ENCODE data around the gene SLC45A1. TPM values are rescaled to one million over a fixed set of nuclear protein-coding genes. Genes with fewer than 3 reads are reported as not detected.
A peak's percentile ranks its signal among the peaks of the same experiment; 100 is the strongest.

SLC45A1 gene
- total RNA-seq: under 1 TPM; 0.45 to 0.68 (median 0.52) TPM
- 0.43 TPM for total RNA-seq (2013)

DNA sequence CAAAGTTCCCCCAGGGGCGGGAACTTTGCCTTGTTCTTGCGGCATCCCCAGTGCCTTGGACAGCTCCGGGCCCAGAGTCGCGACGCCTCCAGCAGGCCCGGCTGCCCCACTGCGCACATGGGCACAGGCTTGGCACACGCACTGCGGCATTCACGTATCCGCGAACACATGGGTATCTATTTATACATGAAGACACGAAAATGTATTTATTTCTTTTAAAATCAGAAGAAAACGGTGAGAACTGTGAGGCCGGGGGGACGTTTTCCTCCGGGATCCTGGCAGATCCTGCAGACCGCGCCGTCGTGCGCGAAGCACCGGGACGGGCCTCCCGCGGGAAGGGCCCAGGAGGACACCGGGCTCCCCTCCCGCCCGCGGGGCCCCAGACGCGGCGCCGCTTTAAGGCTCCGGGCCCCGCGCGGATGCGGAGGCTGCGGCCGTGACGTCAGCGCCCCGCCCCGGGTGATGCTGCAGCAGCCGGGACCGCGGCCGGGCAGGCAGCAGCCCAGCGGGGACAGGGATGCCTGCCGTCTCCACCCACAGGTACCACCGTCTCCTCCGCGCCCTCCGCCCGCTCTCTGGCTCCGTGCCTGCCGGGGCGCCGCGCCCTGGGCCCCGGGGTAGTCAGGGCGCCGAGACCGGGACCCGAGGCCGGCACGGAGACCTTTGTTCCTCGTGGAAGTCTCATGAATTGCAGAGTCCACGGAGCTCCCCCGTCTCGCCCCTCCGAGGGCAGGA is at the start of gene SLC45A1:
Gene SLC45A1 (plus strand): TSS at position 468 of the 735 bp plus-strand sequence. CDS start 6,216 bp downstream, outside the sequence.
- intact Hi-C loops (cut with micrococcal nuclease): loop anchor here (2.0 kb wide), 1 partner anchor 291 kb away; the partner anchor contains the start of gene ERRFI1
- ATAC-seq (peak; percentile 83 to 97 (median 96)), DNase-seq (peak; percentile 77 to 87)
- Mint-ChIP-seq H3K4me1 (peaks cover 4 to 25% of the 10 kb centered on the region in 2 donors), H3K9me3 (peaks cover 3% of the 10 kb centered on the region in 2 donors), H3K36me3 (no peaks in the 10 kb centered on the region), H3K27ac (peak within 1 kb of the TSS in 1 of 2 donors; percentile 71), H3K4me3 (peak within 1 kb of the TSS; percentile 88), H3K27me3 (ENCODE audit: low read depth in 2 of 2) (peaks cover 33 to 45% of the 10 kb centered on the region in 2 donors)
- no peak for TF ChIP-seq CTCF (IDR thresholded peaks at IDR 0.05)
- Histone ChIP-seq H3K9me3 (ENCODE audit: control insufficient read depth, insufficient read depth, low read length) (no peaks in the 10 kb centered on the region), H3K4me1 (ENCODE audit: control insufficient read depth, insufficient read depth, low read length) (peaks cover 18% of the 10 kb centered on the region), H3K36me3 (ENCODE audit: control insufficient read depth, insufficient read depth, low read length) (no peaks in the 10 kb centered on the region), H3K27ac (ENCODE audit: low read length) (no peak within 1 kb of the TSS), H3K4me3 (ENCODE audit: low read length) (peak within 1 kb of the TSS; percentile 46), H3K27me3 (ENCODE audit: control insufficient read depth, insufficient read depth, low read length) (peaks cover 21% of the 10 kb centered on the region)
- 12% methylated on average over 75 of the region's 75 CpGs for WGBS (ENCODE audit: insufficient coverage)

- H3K4me1 Mint-ChIP-seq: peaks cover 0 to 6% of the 10 kb centered on the region in 2 donors
- intact Hi-C loops (cut with micrococcal nuclease): no loop called here
- peaks cover 0 to 3% of the 10 kb centered on the region in 2 donors for H3K9me3 Mint-ChIP-seq
- DNase-seq (no peak), ATAC-seq (no peak)
- no peak for TF ChIP-seq CTCF (IDR thresholded peaks at IDR 0.05)
- Histone ChIP-seq H3K36me3 (ENCODE audit: control insufficient read depth, insufficient read depth, low read length) (no peaks in the 10 kb centered on the region), H3K9me3 (ENCODE audit: control insufficient read depth, insufficient read depth, low read length) (no peaks in the 10 kb centered on the region), H3K27ac (ENCODE audit: low read length) (no peak overlapping the region), H3K27me3 (ENCODE audit: control insufficient read depth, insufficient read depth, low read length) (no peaks in the 10 kb centered on the region), H3K4me1 (ENCODE audit: control insufficient read depth, insufficient read depth, low read length) (no peaks in the 10 kb centered on the region), H3K4me3 (ENCODE audit: low read length) (no peak overlapping the region)
- WGBS (ENCODE audit: insufficient coverage): 49% methylated on average over 3 of the region's 4 CpGs
- H3K27me3 Mint-ChIP-seq (ENCODE audit: low read depth in 2 of 2): peaks cover 1 to 2% of the 10 kb centered on the region in 2 donors
- no peaks in the 10 kb centered on the region for H3K36me3 Mint-ChIP-seq
- no peak overlapping the region for H3K4me3 Mint-ChIP-seq
- H3K27ac Mint-ChIP-seq: no peak overlapping the region
Measured at GRCh38 chr1:8273036-8273435, 44.9 kb upstream of the SLC45A1 start.

- H3K4me1 ChIP-seq (ENCODE audit: control insufficient read depth, insufficient read depth, low read length): no peaks in the 10 kb centered on the region
- intact Hi-C loops (cut with micrococcal nuclease): no loop called here
- Mint-ChIP-seq H3K4me3 (no peak overlapping the region), H3K27me3 (ENCODE audit: low read depth in 2 of 2) (peaks cover 0 to 2% of the 10 kb centered on the region in 2 donors), H3K36me3 (no peaks in the 10 kb centered on the region), H3K4me1 (peaks cover 0 to 6% of the 10 kb centered on the region in 2 donors), H3K27ac (no peak overlapping the region), H3K9me3 (peaks cover 0 to 3% of the 10 kb centered on the region in 2 donors)
- DNase-seq: no peak
- 68% methylated on average over 8 of the region's 8 CpGs for WGBS (ENCODE audit: insufficient coverage)
- no peak for ATAC-seq
- no peak overlapping the region for H3K4me3 ChIP-seq (ENCODE audit: low read length)
- no peaks in the 10 kb centered on the region for H3K27me3 ChIP-seq (ENCODE audit: control insufficient read depth, insufficient read depth, low read length)
- no peak for TF ChIP-seq CTCF (IDR thresholded peaks at IDR 0.05)
- no peaks in the 10 kb centered on the region for H3K36me3 ChIP-seq (ENCODE audit: control insufficient read depth, insufficient read depth, low read length)
- no peak overlapping the region for H3K27ac ChIP-seq (ENCODE audit: low read length)
- H3K9me3 ChIP-seq (ENCODE audit: control insufficient read depth, insufficient read depth, low read length): no peaks in the 10 kb centered on the region
Measured at GRCh38 chr1:8274352-8274751, 43.6 kb upstream of the SLC45A1 start.
